MG63 (cell line): Measurements from ENCODE around the gene GGA3. TPM values are rescaled to one million over a fixed set of nuclear protein-coding genes. Genes with fewer than 3 reads are reported as not detected.
"Not testable (repeated sequence)": the region's sequence is repeated elsewhere in the genome, so short reads cannot be mapped to it uniquely, and the experiment has no call there.

Source experiments
- DNase-seq: peaks from one replicate; pipeline ENCODE4 v3.0.0-alpha.2; 2020
- H3K27me3 ChIP-seq: fragments of 250-450 bp; sonication (Bioruptor Pico); 2 replicates; pipeline ENCODE4 v1.5.1; 2020; ENCODE audit warnings: mild to moderate bottlenecking, moderate library complexity
- H3K36me3 ChIP-seq: fragments of 250-450 bp; sonication (Bioruptor Pico); 2 replicates; pipeline ENCODE4 v1.5.1; 2020; ENCODE audit warnings: mild to moderate bottlenecking, moderate library complexity
- H3K4me3 ChIP-seq: fragments of 250-450 bp; sonication (Bioruptor Pico); 2 replicates; pipeline ENCODE4 v1.5.1; 2020; ENCODE audit warnings: mild to moderate bottlenecking, moderate library complexity
- H3K9me3 ChIP-seq: fragments of 250-450 bp; sonication (Bioruptor Pico); 2 replicates; pipeline ENCODE4 v1.5.1; 2020; ENCODE audit warnings: mild to moderate bottlenecking, moderate library complexity
- total RNA-seq: library from RNA; depleted of rRNA; stranded (reverse); fragments of >200 nt; shearing (Covaris generic); gene quantifications from 2 replicates; pipeline ENCODE4 v1.2.3, GENCODE V29; 2014; ENCODE audit warnings: low replicate concordance

Gene GGA3
- total RNA-seq, 1 experiment from 2014 or later, result 9.2 TPM

DNA sequence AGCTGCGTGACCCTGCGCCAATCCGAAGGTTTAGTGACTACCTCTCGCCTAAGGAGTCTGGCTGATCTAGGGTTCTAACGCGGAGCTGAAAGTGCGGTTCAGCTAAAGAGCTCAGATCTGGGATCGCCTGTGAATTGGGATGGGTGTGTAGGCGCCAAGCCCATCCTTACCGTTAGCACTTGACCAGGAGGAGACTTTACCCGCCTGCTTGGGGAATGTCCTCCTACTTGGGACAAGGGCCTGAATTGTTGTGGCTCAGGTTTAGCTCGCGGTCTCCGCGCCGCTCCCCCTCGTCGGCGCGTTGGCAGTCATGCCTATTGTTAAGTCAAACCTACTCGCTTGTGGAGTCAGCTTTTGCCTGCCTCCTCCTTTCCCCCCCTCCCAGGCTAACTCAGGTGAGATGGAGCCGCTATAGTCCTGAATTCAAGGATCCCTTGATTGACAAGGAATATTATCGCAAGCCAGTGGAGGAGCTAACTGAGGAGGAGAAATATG lies 753 bp upstream of the GGA3 start:
- Histone ChIP-seq H3K27me3 (no peaks in the 10 kb centered on the region), H3K9me3 (no peaks in the 10 kb centered on the region; the same call in 1 of the 2 replicates), H3K36me3 (peaks cover 53% of the 10 kb centered on the region), H3K4me3 (peak overlapping the region; percentile 98)
- DNase-seq, result no peak

DNA sequence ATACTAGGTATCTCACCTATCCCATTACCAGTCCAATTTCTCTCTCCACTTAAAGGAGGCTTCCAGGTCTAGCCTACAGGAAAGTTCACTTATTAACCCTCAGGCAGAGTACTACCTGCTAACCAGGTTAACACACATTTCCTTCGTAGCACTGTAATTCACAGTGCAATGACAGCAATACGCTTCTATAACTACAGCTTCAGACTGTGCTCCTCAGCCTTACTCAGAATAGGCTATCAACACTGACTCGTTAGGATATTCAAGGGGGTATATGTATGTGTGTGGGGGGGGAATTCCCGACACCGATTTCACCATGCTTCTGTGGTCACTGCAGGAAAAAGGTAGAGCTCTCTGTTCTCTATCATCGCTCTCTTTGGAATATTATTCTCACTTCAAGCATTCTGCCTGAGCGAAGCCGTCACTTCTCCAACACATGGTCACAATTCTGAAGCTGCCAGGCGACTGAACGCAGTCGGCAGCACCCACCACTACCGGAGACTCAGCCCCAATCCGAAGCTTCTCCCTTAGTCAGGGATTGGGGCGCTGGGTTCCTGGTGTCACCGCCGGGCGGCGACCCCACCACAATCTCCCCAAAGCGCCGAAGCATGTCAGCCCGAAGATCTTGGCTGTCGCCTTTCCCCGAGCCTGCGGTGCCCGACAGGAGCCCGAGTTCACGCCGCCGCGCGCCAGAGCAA lies 618 bp downstream of the GGA3 start:
- Histone ChIP-seq H3K4me3 (peak overlapping the region; percentile 98), H3K27me3 (no peaks in the 10 kb centered on the region), H3K36me3 (peaks cover 42% of the 10 kb centered on the region), H3K9me3 (no peaks in the 10 kb centered on the region; the same call in 1 of the 2 replicates)
- no peak for DNase-seq

- H3K27me3 ChIP-seq, H3K9me3 ChIP-seq, DNase-seq, H3K4me3 ChIP-seq: not testable (repeated sequence)
- H3K36me3 ChIP-seq, result peaks cover 11% of the 10 kb centered on the region
These were observed 4.2 kb downstream of the GGA3 start for GRCh38 chr17:75257228-75257627.

DNA sequence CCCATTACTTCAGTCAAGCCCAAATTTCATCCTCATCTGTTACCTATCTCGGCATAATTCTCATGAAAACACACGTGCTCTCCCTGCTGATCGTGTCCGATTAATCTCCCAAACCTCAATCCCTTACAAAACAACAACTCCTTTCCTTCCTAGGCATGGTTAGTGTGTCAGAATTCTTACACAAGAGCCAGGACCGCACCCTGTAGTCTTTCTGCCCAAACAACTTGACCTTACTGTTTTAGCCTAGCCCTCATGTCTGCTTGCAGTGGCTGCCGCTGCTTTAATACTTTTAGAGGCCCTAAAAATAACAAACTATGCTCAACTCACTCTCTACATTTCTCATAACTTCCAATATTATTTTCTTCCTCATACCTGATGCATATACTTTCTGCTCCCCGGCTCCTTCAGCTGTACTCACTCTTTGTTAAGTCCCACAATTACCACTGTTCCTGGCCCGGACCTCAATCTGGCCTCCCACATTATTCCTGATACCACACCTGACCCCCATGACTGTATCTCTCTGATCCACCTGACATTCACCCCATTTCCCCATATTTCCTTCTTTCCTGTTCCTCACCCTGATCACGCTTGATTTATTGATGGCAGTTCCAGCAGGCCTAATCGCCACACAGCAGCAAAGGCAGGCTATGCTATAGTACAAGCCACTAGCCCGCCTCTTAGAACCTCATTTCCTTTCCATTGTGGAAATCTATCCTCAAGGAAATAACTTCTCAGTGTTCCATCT lies 5.3 kb downstream of the GGA3 start:
- not testable (repeated sequence) for DNase-seq, H3K27me3 ChIP-seq, H3K36me3 ChIP-seq, H3K9me3 ChIP-seq, H3K4me3 ChIP-seq

GRCh38 chr17:75252039-75252816 lies 9.2 kb downstream of the GGA3 start:
- H3K27me3 ChIP-seq, result no peaks in the 10 kb centered on the region
- H3K9me3 ChIP-seq, result no peaks in the 10 kb centered on the region
- no peak for DNase-seq
- no peak overlapping the region for H3K4me3 ChIP-seq
- peaks cover 3% of the 10 kb centered on the region; the same call in 1 of the 2 replicates for H3K36me3 ChIP-seq

DNA sequence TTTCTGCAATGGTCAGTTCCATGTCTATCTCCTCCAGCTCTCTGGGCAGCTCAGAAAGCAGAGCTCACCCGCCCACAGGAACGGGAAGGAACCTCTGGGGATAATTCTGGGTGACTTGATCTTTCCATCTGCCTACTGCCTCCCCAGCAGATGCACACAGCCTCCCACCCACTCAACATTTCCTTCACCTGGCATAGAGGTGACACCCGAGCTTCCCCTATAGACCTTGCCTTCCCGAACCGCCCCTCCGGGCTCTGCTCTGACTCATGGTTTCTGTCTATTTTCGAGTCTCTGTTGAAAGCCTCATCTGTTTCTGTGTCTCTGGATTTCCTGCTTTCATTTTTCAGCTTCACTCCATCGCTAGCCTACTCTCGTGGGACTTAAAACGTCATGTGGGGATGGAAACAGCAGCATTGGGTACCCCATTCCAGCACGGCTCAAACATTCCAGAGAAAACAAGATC lies 11.4 kb downstream of the GGA3 start:
- DNase-seq, result no peak
- Histone ChIP-seq H3K4me3 (no peak overlapping the region), H3K36me3 (peaks cover 20% of the 10 kb centered on the region), H3K9me3 (no peaks in the 10 kb centered on the region), H3K27me3 (no peaks in the 10 kb centered on the region)

- DNase-seq, result no peak
- no peaks in the 10 kb centered on the region for H3K9me3 ChIP-seq
- H3K27me3 ChIP-seq, result no peaks in the 10 kb centered on the region
- H3K36me3 ChIP-seq, result peaks cover 25% of the 10 kb centered on the region
- no peak overlapping the region for H3K4me3 ChIP-seq
These were observed 11.8 kb downstream of the GGA3 start for GRCh38 chr17:75249564-75249963.

DNA sequence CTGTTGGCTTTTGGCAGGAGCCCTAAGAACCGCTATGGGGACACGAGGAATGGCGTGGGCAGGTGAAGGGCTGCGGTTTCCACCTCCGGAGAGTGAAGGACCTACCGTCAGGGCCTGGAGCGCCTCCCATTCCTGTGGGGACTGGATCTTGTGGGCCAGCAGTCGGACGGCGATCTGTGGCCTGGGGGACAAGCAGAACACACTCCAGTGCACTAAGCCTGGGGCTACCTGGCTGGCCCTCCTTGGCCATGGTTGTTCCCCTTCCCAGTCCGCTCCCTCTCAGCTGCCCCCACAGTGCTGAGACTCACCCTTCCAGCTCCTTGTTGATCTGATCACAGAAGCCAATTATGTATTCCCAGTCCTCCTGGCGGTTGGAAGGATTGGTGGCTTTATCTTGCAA lies 15.0 kb downstream of the GGA3 start:
- Histone ChIP-seq H3K27me3 (no peaks in the 10 kb centered on the region), H3K4me3 (no peak overlapping the region), H3K9me3 (no peaks in the 10 kb centered on the region), H3K36me3 (peaks cover 54% of the 10 kb centered on the region)
- DNase-seq, result no peak

GRCh38 chr17:75245011-75245410 lies 16.4 kb downstream of the GGA3 start:
- no peaks in the 10 kb centered on the region for H3K9me3 ChIP-seq
- H3K27me3 ChIP-seq, result no peaks in the 10 kb centered on the region
- no peak for DNase-seq
- peaks cover 66% of the 10 kb centered on the region for H3K36me3 ChIP-seq
- no peak overlapping the region for H3K4me3 ChIP-seq

DNA sequence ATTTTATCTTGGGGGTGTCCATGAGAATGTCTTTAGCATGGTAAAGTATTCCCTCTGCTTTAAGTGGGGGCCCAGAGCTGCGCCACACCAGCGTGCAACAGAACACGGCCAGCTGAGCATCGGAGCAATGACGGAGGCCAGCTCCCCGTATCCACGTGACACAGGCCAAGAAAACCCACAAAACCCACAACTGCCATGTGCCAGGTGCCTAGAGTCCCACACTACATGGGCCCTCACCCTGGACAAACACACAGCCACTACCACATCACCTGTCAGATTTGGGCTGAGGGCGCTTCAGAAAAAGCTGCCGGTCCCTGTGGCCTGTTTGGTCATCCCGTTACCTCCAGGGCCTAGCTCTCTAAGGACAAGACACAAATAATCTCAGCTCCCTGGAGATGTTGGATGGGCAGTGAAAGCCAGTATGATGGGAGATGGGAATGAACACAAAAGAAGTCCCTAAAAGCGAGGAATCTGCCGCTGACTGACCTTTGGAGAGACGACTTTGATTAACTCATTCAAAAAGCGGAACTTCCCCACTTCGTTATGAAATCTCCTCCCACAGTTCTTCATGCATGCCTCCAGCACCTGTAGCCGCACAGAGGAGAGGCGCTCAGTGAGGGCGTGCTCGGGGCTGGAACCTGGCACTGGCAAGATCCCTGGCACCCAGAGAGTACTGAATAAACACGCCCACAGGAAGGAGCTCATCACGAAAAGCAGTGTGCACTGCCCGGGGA lies 17.1 kb downstream of the GGA3 start:
- no peak overlapping the region for H3K4me3 ChIP-seq
- no peaks in the 10 kb centered on the region for H3K27me3 ChIP-seq
- H3K9me3 ChIP-seq, result no peaks in the 10 kb centered on the region
- peaks cover 71% of the 10 kb centered on the region for H3K36me3 ChIP-seq
- DNase-seq, result no peak

DNA sequence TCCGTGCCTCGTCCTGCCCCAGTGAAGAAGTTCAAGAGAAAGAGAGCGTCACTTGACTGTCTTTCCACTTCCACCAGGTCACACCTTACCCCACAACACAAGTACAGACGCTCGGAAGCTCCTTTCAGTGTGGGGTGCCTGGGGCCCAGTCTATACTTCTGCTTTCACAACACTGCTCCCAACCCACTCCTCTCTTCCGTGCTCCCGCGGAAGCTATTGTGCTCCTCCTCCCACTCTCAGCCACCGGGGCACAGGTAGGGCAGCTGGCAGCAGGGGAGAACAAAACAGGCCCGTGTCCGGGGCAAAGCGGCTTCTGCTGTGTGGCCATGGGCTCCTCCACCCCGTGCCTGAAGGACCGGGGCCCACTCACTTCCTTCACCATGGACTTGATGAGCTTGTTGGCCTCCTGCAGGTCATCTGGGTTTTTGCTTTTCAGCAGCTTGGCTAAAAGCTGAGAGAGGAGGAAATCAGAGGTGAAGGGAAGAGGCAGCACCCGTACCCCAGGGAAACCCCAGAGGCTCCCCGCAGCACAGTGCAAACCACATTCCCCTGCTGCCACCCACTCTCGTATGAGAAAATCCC lies 18.9 kb downstream of the GGA3 start:
- H3K27me3 ChIP-seq, result no peaks in the 10 kb centered on the region
- H3K36me3 ChIP-seq, result peaks cover 84% of the 10 kb centered on the region
- no peak for DNase-seq
- H3K9me3 ChIP-seq, result no peaks in the 10 kb centered on the region
- H3K4me3 ChIP-seq, result no peak overlapping the region

DNA sequence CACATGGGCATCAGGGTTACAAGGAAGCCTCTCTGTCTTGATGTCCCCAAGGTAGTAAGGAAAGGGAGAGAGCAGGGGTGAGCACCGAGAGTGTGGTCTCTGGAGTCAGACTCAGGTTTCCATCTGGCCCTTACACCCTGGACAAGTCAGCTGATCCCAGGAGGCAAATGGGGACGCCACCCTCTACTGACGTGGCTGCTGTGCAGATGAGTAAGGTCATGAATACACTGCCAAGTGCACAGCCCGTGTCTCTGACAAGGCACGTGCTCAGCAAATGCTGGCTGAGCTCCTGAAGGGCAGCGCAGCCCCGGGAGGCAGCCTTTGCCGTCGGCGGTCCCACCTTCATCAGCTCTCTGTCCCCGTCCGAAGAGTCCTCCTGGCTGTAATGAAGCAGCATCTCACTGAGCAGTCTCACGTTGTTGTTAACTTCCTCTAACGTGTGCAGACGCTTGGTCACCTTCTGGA lies 19.4 kb downstream of the GGA3 start:
- H3K4me3 ChIP-seq, result no peak overlapping the region
- H3K36me3 ChIP-seq, result peaks cover 89% of the 10 kb centered on the region
- H3K9me3 ChIP-seq, result no peaks in the 10 kb centered on the region
- H3K27me3 ChIP-seq, result no peaks in the 10 kb centered on the region
- peak; percentile 66 for DNase-seq

- peaks cover 88% of the 10 kb centered on the region for H3K36me3 ChIP-seq
- DNase-seq, result no peak
- H3K9me3 ChIP-seq, result no peaks in the 10 kb centered on the region
These were observed 19.9 kb downstream of the GGA3 start for GRCh38 chr17:75241502-75241901.

GRCh38 chr17:75241143-75241430 lies 20.3 kb downstream of the GGA3 start:
- no peak for DNase-seq
- Histone ChIP-seq H3K4me3 (no peak overlapping the region), H3K9me3 (no peaks in the 10 kb centered on the region), H3K36me3 (peaks cover 88% of the 10 kb centered on the region), H3K27me3 (no peaks in the 10 kb centered on the region)

More at GRCh38 chr17:75241502-75241901, 19.9 kb downstream of the GGA3 start:
- Histone ChIP-seq H3K4me3 (no peak overlapping the region), H3K27me3 (no peaks in the 10 kb centered on the region)

- H3K27me3 ChIP-seq, result no peaks in the 10 kb centered on the region
- DNase-seq, result peak; percentile 31
- H3K4me3 ChIP-seq, result no peak overlapping the region
- no peaks in the 10 kb centered on the region for H3K9me3 ChIP-seq
- H3K36me3 ChIP-seq, result peaks cover 86% of the 10 kb centered on the region
These were observed 20.8 kb downstream of the GGA3 start for GRCh38 chr17:75240394-75241142.
